GM19238 (cell line): ENCODE measurements around the gene MAP3K14.
A peak's percentile ranks its signal among the peaks of the same experiment; 100 is the strongest.

Source experiments
- DNase-seq: peaks from one replicate; pipeline ENCODE4 v3.0.0; 2011; ENCODE audit warnings: low spot score; ENCODE audit not compliant: insufficient read length

MAP3K14 gene

GRCh38 chr17:45223539-45224528 is 93.0 kb downstream of the MAP3K14 start:
- DNase-seq, result peak; percentile 24

- peak; percentile 14 for DNase-seq
Measured at GRCh38 chr17:45222996-45223538, 93.8 kb downstream of the MAP3K14 start.

- peak; percentile 22 for DNase-seq
Measured at GRCh38 chr17:45222289-45222995, 94.4 kb downstream of the MAP3K14 start.

- no peak for DNase-seq
Measured at GRCh38 chr17:45222014-45222288, 94.9 kb downstream of the MAP3K14 start.

GRCh38 chr17:45221081-45222013 is 95.5 kb downstream of the MAP3K14 start, which contains the start of gene FMNL1:
Gene FMNL1 (plus strand): TSS chr17:45221885. CDS start chr17:45222125, 240 bp downstream.
- DNase-seq, result peak; percentile 64

- DNase-seq, result no peak
Measured at GRCh38 chr17:45220079-45220478, 96.7 kb downstream of the MAP3K14 start.

GRCh38 chr17:45218895-45219661 is 97.7 kb downstream of the MAP3K14 start:
- no peak for DNase-seq
